H1 (cell line): ENCODE results near the gene VDR. TPM values are rescaled to one million over a fixed set of nuclear protein-coding genes. Genes with fewer than 3 reads are reported as not detected.

Experiments used
- ATF3 ChIP-seq: IDR thresholded peaks from 2 replicates; pipeline ENCODE4 v1.6.1; 2011; ENCODE audit warnings: low read depth, mild to moderate bottlenecking, low read length; ENCODE audit not compliant: insufficient read depth
- CBX5 ChIP-seq: fragments of 300-800, 300-1000 bp; sonication (generic); IDR thresholded peaks from 2 replicates; pipeline ENCODE4 v1.7.1; 2016; ENCODE audit warnings: antibody characterized with exemption, low read length, low read depth
- CREB1 ChIP-seq: IDR thresholded peaks from 2 replicates; pipeline ENCODE4 v1.6.1; 2012; ENCODE audit warnings: inconsistent platforms
- EZH2 ChIP-seq: fragments of 200-600 bp; sonication (generic); IDR thresholded peaks from 2 replicates; pipeline ENCODE4 v1.7.1; 2012; ENCODE audit warnings: low read depth, mild to moderate bottlenecking, moderate library complexity, low read length, inconsistent platforms; ENCODE audit not compliant: severe bottlenecking
- FOSL1 ChIP-seq: IDR thresholded peaks from 2 replicates; pipeline ENCODE4 v1.6.1; 2011; ENCODE audit warnings: mild to moderate bottlenecking, low read depth, low read length, moderate library complexity; ENCODE audit not compliant: insufficient read depth
- GABPA ChIP-seq: IDR thresholded peaks from 2 replicates; pipeline ENCODE4 v1.6.1; 2011; ENCODE audit warnings: mild to moderate bottlenecking, low read length, moderate library complexity, borderline replicate concordance; ENCODE audit not compliant: insufficient read depth
- HDAC2 ChIP-seq, 2 experiments: fragments of 300-600 bp in 1 of 2; sonication (generic) in 1 of 2; IDR thresholded peaks; 2 replicates each; pipeline ENCODE4 v1.6.1; 2011 to 2012; ENCODE audit warnings: low read depth in 2 of 2, low read length in 2 of 2, mild to moderate bottlenecking in 2 of 2, moderate library complexity in 2 of 2, borderline replicate concordance in 1 of 2, inconsistent platforms in 1 of 2
- KDM4A ChIP-seq: IDR thresholded peaks from one replicate; pipeline ENCODE4 v1.7.1; 2012; ENCODE audit warnings: low read depth, mild to moderate bottlenecking, moderate library complexity, low read length, inconsistent platforms; ENCODE audit not compliant: severe bottlenecking
- MAX ChIP-seq: IDR thresholded peaks from 2 replicates; pipeline ENCODE4 v1.6.1; 2012; ENCODE audit warnings: inconsistent platforms
- NANOG ChIP-seq: IDR thresholded peaks from 2 replicates; pipeline ENCODE4 v1.6.1; 2011; ENCODE audit warnings: low read length, low read depth, mild to moderate bottlenecking, inconsistent platforms; ENCODE audit not compliant: insufficient read depth, poor library complexity, severe bottlenecking
- PHF8 ChIP-seq: fragments of 200-600 bp; sonication (generic); conservative IDR thresholded peaks from 2 replicates; pipeline ENCODE4 v1.7.1; 2012; ENCODE audit warnings: low read depth, mild to moderate bottlenecking, inconsistent platforms, low read length, moderate library complexity
- RBBP5 ChIP-seq: IDR thresholded peaks from 2 replicates; pipeline ENCODE4 v1.7.1; 2012; ENCODE audit warnings: low read depth, mild to moderate bottlenecking, inconsistent platforms, low read length, moderate library complexity, borderline replicate concordance
- TAF1 ChIP-seq: IDR thresholded peaks from 2 replicates; pipeline ENCODE4 v1.6.1; 2011; ENCODE audit warnings: mild to moderate bottlenecking, low read depth, low read length
- TAF7 ChIP-seq: optimal IDR thresholded peaks from 2 replicates; pipeline ENCODE3; 2011; ENCODE audit warnings: low read depth, mild to moderate bottlenecking, inconsistent platforms, low read length, moderate library complexity, borderline replicate concordance
- polyA plus RNA-seq, 7 experiments: library from polyadenylated mRNA; depleted of rRNA in 3 of 7; stranded (reverse) in 5 of 7; unstranded in 2 of 7; fragments of >200 nt in 5 of 7; fragments of 200-250 nt in 2 of 7; gene quantifications; 1 replicate in 5 of 7; 2 replicates in 1 of 7; 4 replicates in 1 of 7; pipeline versions ENCODE4 v1.2.1 to v1.2.3, GENCODE V29; 2011 to 2013; ENCODE audit warnings: missing spikeins in 2 of 7, mixed read lengths in 2 of 7
- total RNA-seq: library from RNA; stranded (reverse); fragmentation: NEBNext Ultra II Directional; extraction: Animal tissue kit (Norgen Biotek cat#: 25700); gene quantifications from 2 replicates; pipeline ENCODE4 v1.2.1, GENCODE V29; 2021

VDR gene
- total and polyA plus RNA-seq, 2 of the 8 experiments (the other 6 are each of a cell fraction or from before 2014, with no cell fraction given), result 0.44 to 0.65 TPM

DNA sequence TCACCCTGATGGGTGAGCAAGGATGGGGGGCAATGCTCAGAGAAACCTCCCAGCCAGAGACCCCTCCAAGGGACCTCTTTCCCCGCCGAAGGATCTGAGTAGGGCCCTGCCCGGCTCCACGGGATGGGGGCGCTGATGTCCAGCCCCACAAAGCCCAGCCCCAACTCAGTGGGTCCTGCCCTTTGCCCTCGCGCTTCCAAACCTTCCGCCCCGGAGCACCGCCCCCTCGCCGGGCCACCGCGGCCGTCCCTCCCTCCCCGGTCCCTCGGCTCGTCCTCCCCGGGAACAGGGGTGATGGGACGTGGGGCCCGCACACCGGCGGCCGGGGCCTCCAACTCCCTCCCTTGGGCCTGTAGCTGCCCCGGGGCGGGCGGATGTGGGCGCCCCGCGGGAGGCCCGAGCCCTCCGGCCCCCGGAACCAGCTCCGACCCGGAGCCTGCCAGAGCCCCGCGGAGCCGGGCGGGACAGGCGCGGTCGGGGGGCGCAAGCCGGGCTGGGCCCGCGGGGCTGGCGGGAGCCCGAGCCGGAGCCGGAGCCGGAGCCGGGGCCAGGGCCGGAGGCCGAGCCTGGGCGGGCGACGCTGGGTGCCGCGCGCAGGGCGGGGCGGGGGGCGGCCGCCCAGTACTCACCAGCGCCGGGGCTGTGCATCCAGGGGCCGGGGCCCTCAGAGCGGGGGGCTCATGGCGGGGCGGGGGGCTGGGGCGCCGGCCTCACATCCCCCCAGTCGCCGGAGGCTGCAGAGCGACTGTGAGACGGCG, 85.5 kb downstream of the VDR start (continued):
- TF ChIP-seq RBBP5, result peak; percentile 2; the same call in 1 of the 2 replicates
- TF ChIP-seq MAX, result 0 out of 2 replicates have a peak, but pooled peaks have one; percentile 22
- TF ChIP-seq NANOG, result no peak
- no peak; the same call in 1 of the 2 replicates for TF ChIP-seq TAF1
- TF ChIP-seq CBX5, result no peak
- no peak for TF ChIP-seq FOSL1
- TF ChIP-seq KDM4A, result no peak
- TF ChIP-seq PHF8, result peak; percentile 53; the same call in 1 of the 2 replicates
- no peak for TF ChIP-seq EZH2
- peak; percentile 28 for TF ChIP-seq TAF7
- TF ChIP-seq CREB1, result 0 out of 2 replicates have a peak, but pooled peaks have one; percentile 24
- TF ChIP-seq HDAC2 (IDR thresholded peaks at IDR 0.05; ENCODE audit: borderline replicate concordance in 1 of 2, low read depth in 2 of 2, low read length in 2 of 2), result 0 out of 4 replicates have a peak, but pooled peaks of 1 of the 2 experiments have one; percentile 2
- TF ChIP-seq GABPA, result no peak
- TF ChIP-seq ATF3, result no peak
